SK-N-SH (cell line): ENCODE results near the gene PI4K2B. TPM values are rescaled to one million over a fixed set of nuclear protein-coding genes. Genes with fewer than 3 reads are reported as not detected.

ENCODE experiments used
- CTCF ChIA-PET: fragments of 300-600, 350-600 bp; formaldehyde crosslinking; extraction: SDS; loops from one replicate; lab custom pipeline; 2021; lab: Yijun Ruan, JAX
- POLR2A ChIA-PET: fragments of 350-600 bp; sonication (Branson Sonifier 250); formaldehyde crosslinking; extraction: SDS; loops from one replicate; lab custom pipeline; 2020; ENCODE audit warnings: antibody characterized with exemption, inconsistent platforms; lab: Yijun Ruan, JAX
- DNase-seq: peaks from one replicate; pipeline ENCODE4 v3.0.0; 2012
- H2AFZ ChIP-seq: fragments of 200-600 bp; sonication (generic); 2 replicates; pipeline ENCODE4 v1.8.1; 2016; ENCODE audit warnings: antibody characterized with exemption, mild to moderate bottlenecking, low read depth
- H3F3A ChIP-seq: fragments of 200-600 bp; sonication (generic); replicated peaks from 2 replicates; pipeline ENCODE3; 2016; ENCODE audit warnings: antibody characterized with exemption, mild to moderate bottlenecking; ENCODE audit not compliant: insufficient read depth
- H3K27ac ChIP-seq, 2 experiments: fragments of 200-500 bp in 1 of 2; fragments of 200-600 bp in 1 of 2; sonication (Bioruptor generic) in 1 of 2; sonication (generic), shearing (Covaris generic) in 1 of 2; 2 replicates each; pipeline versions ENCODE4 v1.5.1 to v1.6.1; 2014 to 2016; ENCODE audit warnings: low read depth in 2 of 2, inconsistent platforms in 1 of 2, low read length in 1 of 2, mild to moderate bottlenecking in 1 of 2, mixed read lengths in 1 of 2
- H3K27me3 ChIP-seq: fragments of 200-600 bp; sonication (generic), shearing (Covaris generic); 2 replicates; pipeline ENCODE4 v1.6.1; 2016; ENCODE audit warnings: mixed run types; ENCODE audit not compliant: insufficient read depth
- H3K36me3 ChIP-seq, 2 experiments: fragments of 200-500 bp in 1 of 2; fragments of 200-600 bp in 1 of 2; sonication (Bioruptor generic) in 1 of 2; sonication (generic) in 1 of 2; replicated peaks in 1 of 2; 2 replicates each; pipeline versions ENCODE3 to v1.5.1; 2014 to 2016; ENCODE audit warnings: low read length in 1 of 2, mild to moderate bottlenecking in 1 of 2; ENCODE audit not compliant: insufficient read depth in 2 of 2, control insufficient read depth in 1 of 2
- H3K4me1 ChIP-seq, 2 experiments: fragments of 200-500 bp in 1 of 2; fragments of 200-600 bp in 1 of 2; sonication (Bioruptor generic) in 1 of 2; sonication (generic), shearing (Covaris generic) in 1 of 2; 2 replicates each; pipeline versions ENCODE4 v1.5.1 to v1.6.1; 2014 to 2016; ENCODE audit warnings: low read depth in 1 of 2, low read length in 1 of 2, mixed run types in 1 of 2; ENCODE audit not compliant: insufficient read depth in 2 of 2, control insufficient read depth in 1 of 2
- H3K4me2 ChIP-seq: fragments of 200-600 bp; sonication (generic), shearing (Covaris generic); 2 replicates; pipeline ENCODE4 v1.6.1; 2017; ENCODE audit warnings: mixed run types
- H3K4me3 ChIP-seq, 2 experiments: fragments of 200-500 bp in 1 of 2; fragments of 200-600 bp in 1 of 2; sonication (Bioruptor generic) in 1 of 2; sonication (generic), shearing (Covaris generic) in 1 of 2; 2 replicates each; pipeline versions ENCODE4 v1.5.1 to v1.8.1; 2014 to 2016; ENCODE audit warnings: low read depth in 2 of 2, inconsistent platforms in 1 of 2, low read length in 1 of 2, mild to moderate bottlenecking in 1 of 2, mixed read lengths in 1 of 2, moderate library complexity in 1 of 2
- H3K79me2 ChIP-seq: fragments of 200-600 bp; sonication (generic); 2 replicates; pipeline ENCODE4 v1.8.1; 2017; ENCODE audit warnings: mild to moderate bottlenecking; ENCODE audit not compliant: insufficient read depth
- H3K9ac ChIP-seq: fragments of 200-600 bp; sonication (generic); 2 replicates; pipeline ENCODE4 v1.6.1; 2017; ENCODE audit warnings: mixed run types
- H3K9me2 ChIP-seq: fragments of 200-600 bp; sonication (generic); 2 replicates; pipeline ENCODE4 v1.6.1; 2017; ENCODE audit warnings: mixed run types
- H3K9me3 ChIP-seq: fragments of 200-600 bp; sonication (generic); 2 replicates; pipeline ENCODE4 v1.6.1; 2017; ENCODE audit warnings: mixed run types, mild to moderate bottlenecking, moderate library complexity
- H4K20me1 ChIP-seq: fragments of 200-600 bp; sonication (generic); 2 replicates; pipeline ENCODE4 v1.6.1; 2017; ENCODE audit warnings: mild to moderate bottlenecking, mixed run types; ENCODE audit not compliant: insufficient read depth
- CTCF ChIP-seq: fragments of 200-600 bp; sonication (generic); IDR thresholded peaks from 2 replicates; pipeline ENCODE4 v1.6.1; 2017; ENCODE audit warnings: antibody characterized with exemption, mild to moderate bottlenecking, moderate library complexity
- EP300 ChIP-seq, 2 experiments: IDR thresholded peaks; 2 replicates each; pipeline versions ENCODE4 v1.4.0 to v1.6.1; 2012; ENCODE audit warnings: borderline replicate concordance in 1 of 2, low read depth in 1 of 2, low read length in 1 of 2
- EZH2phosphoT487 ChIP-seq: fragments of 200-600 bp; sonication (generic); IDR thresholded peaks from 2 replicates; pipeline ENCODE4 v1.6.1; 2017; ENCODE audit warnings: low read depth, mixed run types, mild to moderate bottlenecking, antibody characterized with exemption, moderate library complexity, borderline replicate concordance
- FOSL2 ChIP-seq: IDR thresholded peaks from 2 replicates; pipeline ENCODE4 v1.4.0; 2012; ENCODE audit warnings: low read depth, mild to moderate bottlenecking, moderate library complexity, borderline replicate concordance
- FOXJ3 ChIP-seq: sonication (generic); formaldehyde crosslinking; IDR thresholded peaks from 2 replicates; pipeline ENCODE4 v1.5.1; 2020; ENCODE audit warnings: mild to moderate bottlenecking, missing genetic modification reagents
- GATA2 ChIP-seq: sonication (generic); formaldehyde crosslinking; IDR thresholded peaks from 2 replicates; pipeline ENCODE4 v1.5.0; 2020; ENCODE audit warnings: mild to moderate bottlenecking, missing genetic modification reagents
- MAX ChIP-seq: IDR thresholded peaks from 2 replicates; pipeline ENCODE4 v1.4.0; 2012; ENCODE audit warnings: low read depth
- NFIC ChIP-seq: IDR thresholded peaks from 2 replicates; pipeline ENCODE4 v1.4.0; 2012; ENCODE audit warnings: borderline replicate concordance
- NRF1 ChIP-seq: IDR thresholded peaks from 2 replicates; pipeline ENCODE4 v1.6.1; 2012; ENCODE audit warnings: low read depth, mild to moderate bottlenecking, low read length
- PBX3 ChIP-seq: IDR thresholded peaks from 2 replicates; pipeline ENCODE4; 2012
- POLR2AphosphoS5 ChIP-seq: IDR thresholded peaks from 2 replicates; pipeline ENCODE4 v1.6.1; 2012; ENCODE audit warnings: low read depth, low read length
- RCOR1 ChIP-seq: fragments of 150-350 bp; IDR thresholded peaks from 2 replicates; pipeline ENCODE4 v1.6.1; 2017; ENCODE audit warnings: antibody characterized with exemption, low read length
- RFX5 ChIP-seq: IDR thresholded peaks from 2 replicates; pipeline ENCODE4 v1.6.1; 2012; ENCODE audit warnings: mild to moderate bottlenecking, improper control_type of control experiment, low read length
- SIN3A ChIP-seq: IDR thresholded peaks from 2 replicates; pipeline ENCODE4 v1.6.1; 2012; ENCODE audit warnings: low read depth, mild to moderate bottlenecking, low read length, moderate library complexity, borderline replicate concordance
- TEAD4 ChIP-seq: IDR thresholded peaks from 2 replicates; pipeline ENCODE4 v1.4.0; 2012; ENCODE audit warnings: mild to moderate bottlenecking, borderline replicate concordance; ENCODE audit not compliant: insufficient read depth
- YY1 ChIP-seq: IDR thresholded peaks from 2 replicates; pipeline ENCODE4 v1.4.0; 2012; ENCODE audit warnings: low read depth, mild to moderate bottlenecking
- ZBTB33 ChIP-seq: IDR thresholded peaks from 2 replicates; pipeline ENCODE4 v1.4.0; 2012; ENCODE audit warnings: low read depth, borderline replicate concordance
- WGBS: methylation state at CpG from one replicate; pipeline ENCODE4 v1.1.6; 2017; ENCODE audit warnings: low lambda C conversion rate; 5-methylcytosine and 5-hydroxymethylcytosine counted together
- polyA plus RNA-seq, 3 experiments: library from polyadenylated mRNA; depleted of rRNA; stranded (reverse); fragments of >200 nt; gene quantifications; 2 replicates each; pipeline ENCODE4 v1.2.3, GENCODE V29; 2012
- TF ChIP-seq, protein P1 (sequence below): IDR thresholded peaks from 2 replicates; pipeline ENCODE4 v1.6.1; 2012; ENCODE audit warnings: mild to moderate bottlenecking, low read depth, low read length, moderate library complexity

The PI4K2B gene
- polyA plus RNA-seq, 1 of the 3 experiments (the other 2 are of a cell fraction): 3.1 TPM

DNA sequence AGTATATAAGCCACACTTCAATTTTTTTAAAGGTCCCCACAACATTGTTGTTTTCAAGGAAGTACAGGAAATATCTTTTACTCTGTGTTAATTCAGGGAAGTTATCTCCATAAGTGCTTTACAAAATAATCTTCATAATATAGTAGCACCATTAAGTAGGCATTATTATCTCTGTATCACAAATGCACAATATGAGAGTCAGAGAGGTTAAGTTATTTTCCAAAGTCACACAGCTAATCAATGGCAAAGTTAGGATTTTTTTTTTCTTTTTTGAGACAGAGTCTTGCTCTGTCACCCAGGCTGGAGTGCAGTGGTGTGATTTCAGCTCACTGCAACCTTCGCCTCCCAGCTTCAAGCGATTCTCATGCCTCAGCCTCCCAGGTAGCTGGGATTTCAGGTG lies 35.1 kb upstream of the PI4K2B start (continued):
- TF ChIP-seq, protein P1, sequence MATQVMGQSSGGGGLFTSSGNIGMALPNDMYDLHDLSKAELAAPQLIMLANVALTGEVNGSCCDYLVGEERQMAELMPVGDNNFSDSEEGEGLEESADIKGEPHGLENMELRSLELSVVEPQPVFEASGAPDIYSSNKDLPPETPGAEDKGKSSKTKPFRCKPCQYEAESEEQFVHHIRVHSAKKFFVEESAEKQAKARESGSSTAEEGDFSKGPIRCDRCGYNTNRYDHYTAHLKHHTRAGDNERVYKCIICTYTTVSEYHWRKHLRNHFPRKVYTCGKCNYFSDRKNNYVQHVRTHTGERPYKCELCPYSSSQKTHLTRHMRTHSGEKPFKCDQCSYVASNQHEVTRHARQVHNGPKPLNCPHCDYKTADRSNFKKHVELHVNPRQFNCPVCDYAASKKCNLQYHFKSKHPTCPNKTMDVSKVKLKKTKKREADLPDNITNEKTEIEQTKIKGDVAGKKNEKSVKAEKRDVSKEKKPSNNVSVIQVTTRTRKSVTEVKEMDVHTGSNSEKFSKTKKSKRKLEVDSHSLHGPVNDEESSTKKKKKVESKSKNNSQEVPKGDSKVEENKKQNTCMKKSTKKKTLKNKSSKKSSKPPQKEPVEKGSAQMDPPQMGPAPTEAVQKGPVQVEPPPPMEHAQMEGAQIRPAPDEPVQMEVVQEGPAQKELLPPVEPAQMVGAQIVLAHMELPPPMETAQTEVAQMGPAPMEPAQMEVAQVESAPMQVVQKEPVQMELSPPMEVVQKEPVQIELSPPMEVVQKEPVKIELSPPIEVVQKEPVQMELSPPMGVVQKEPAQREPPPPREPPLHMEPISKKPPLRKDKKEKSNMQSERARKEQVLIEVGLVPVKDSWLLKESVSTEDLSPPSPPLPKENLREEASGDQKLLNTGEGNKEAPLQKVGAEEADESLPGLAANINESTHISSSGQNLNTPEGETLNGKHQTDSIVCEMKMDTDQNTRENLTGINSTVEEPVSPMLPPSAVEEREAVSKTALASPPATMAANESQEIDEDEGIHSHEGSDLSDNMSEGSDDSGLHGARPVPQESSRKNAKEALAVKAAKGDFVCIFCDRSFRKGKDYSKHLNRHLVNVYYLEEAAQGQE: no peak
- TF ChIP-seq FOXJ3: no peak
- TF ChIP-seq MAX: no peak
- no peak for TF ChIP-seq FOSL2
- TF ChIP-seq CTCF: no peak

GRCh38 chr4:25207997-25208396 lies 25.8 kb upstream of the PI4K2B start:
- Histone ChIP-seq H3K4me1 (no peaks in the 10 kb centered on the region), H3K4me3 (no peak overlapping the region), H3K4me2 (no peak overlapping the region), H2AFZ (no peak overlapping the region), H3K9ac (no peak overlapping the region), H3K79me2 (no peaks in the 10 kb centered on the region), H3K9me3 (no peaks in the 10 kb centered on the region), H4K20me1 (no peaks in the 10 kb centered on the region), H3K9me2 (no peaks in the 10 kb centered on the region), H3K36me3 (no peaks in the 10 kb centered on the region), H3K27me3 (no peaks in the 10 kb centered on the region), H3K27ac (no peak overlapping the region), H3F3A (no peaks in the 10 kb centered on the region)
- TF ChIP-seq TEAD4 (no peak), NRF1 (no peak), EP300 (IDR thresholded peaks at IDR 0.05; ENCODE audit: borderline replicate concordance in 1 of 2, low read depth in 1 of 2, low read length in 1 of 2) (no peak), NFIC (no peak), SIN3A (no peak), ZBTB33 (no peak), PBX3 (no peak), POLR2AphosphoS5 (no peak), RCOR1 (no peak), RFX5 (no peak), GATA2 (CRISPR knock-in tag) (no peak), YY1 (no peak), EZH2phosphoT487 (no peak)
- no peak for DNase-seq
- ChIA-PET CTCF (no interaction called here), POLR2A (no interaction called here)
- 64% methylated on average over 1 of the region's 1 CpG for WGBS
